Osteoblast (primary cell): ENCODE results near the gene ZWILCH. TPM values are rescaled to one million over a fixed set of nuclear protein-coding genes. Genes with fewer than 3 reads are reported as not detected.

Experiments used
- DNase-seq: peaks from one replicate; pipeline ENCODE4 v3.0.0; 2011; ENCODE audit warnings: low spot score, mixed read lengths; ENCODE audit not compliant: insufficient read length; ENCODE audit errors: missing footprints
- H2AFZ ChIP-seq: 2 replicates; pipeline ENCODE4 v1.6.0; 2011; ENCODE audit warnings: mild to moderate bottlenecking, low read length
- H3K27ac ChIP-seq: 2 replicates; pipeline ENCODE4 v1.5.1; 2011; ENCODE audit warnings: mild to moderate bottlenecking, low read depth, low read length, moderate library complexity
- H3K27me3 ChIP-seq: 2 replicates; pipeline ENCODE4 v1.6.0; 2012; ENCODE audit warnings: mild to moderate bottlenecking, control low read depth, inconsistent platforms, low read length, moderate library complexity; ENCODE audit not compliant: insufficient read depth
- H3K36me3 ChIP-seq: 2 replicates; pipeline ENCODE4 v1.5.1; 2011; ENCODE audit warnings: mild to moderate bottlenecking, low read length, control low read depth, moderate library complexity; ENCODE audit not compliant: insufficient read depth
- H3K4me1 ChIP-seq: 2 replicates; pipeline ENCODE4 v1.5.1; 2011; ENCODE audit warnings: mild to moderate bottlenecking, low read length, control low read depth, moderate library complexity; ENCODE audit not compliant: insufficient read depth
- H3K4me2 ChIP-seq: 2 replicates; pipeline ENCODE4 v1.6.0; 2011; ENCODE audit warnings: mild to moderate bottlenecking, low read length; ENCODE audit not compliant: insufficient read depth
- H3K4me3 ChIP-seq: fragments of 200-600 bp; sonication (generic); 3 replicates; pipeline ENCODE4 v1.5.1; 2012; ENCODE audit warnings: mild to moderate bottlenecking, low read length, inconsistent platforms; ENCODE audit not compliant: insufficient read depth
- H3K79me2 ChIP-seq: 2 replicates; pipeline ENCODE4 v1.6.0; 2012; ENCODE audit warnings: mild to moderate bottlenecking, low read length, control low read depth, inconsistent platforms; ENCODE audit not compliant: insufficient read depth
- H3K9me3 ChIP-seq: 2 replicates; pipeline ENCODE4 v1.5.1; 2011; ENCODE audit warnings: low read depth, low read length, control low read depth
- H4K20me1 ChIP-seq: 2 replicates; pipeline ENCODE4 v1.6.0; 2012; ENCODE audit warnings: mild to moderate bottlenecking, low read length, control low read depth; ENCODE audit not compliant: insufficient read depth
- total RNA-seq: library from RNA; depleted of rRNA; stranded (reverse); fragments of >200 nt; gene quantifications from 2 replicates; pipeline ENCODE4 v1.2.3, GENCODE V29; 2012
- TF ChIP-seq, protein P1 (sequence below): IDR thresholded peaks from 2 replicates; pipeline ENCODE4 v1.5.1; 2011; ENCODE audit warnings: mild to moderate bottlenecking, low read depth, low read length, moderate library complexity; ENCODE audit errors: extremely low read depth

Gene ZWILCH
- total RNA-seq, 1 donor, result 8.7 TPM

- Histone ChIP-seq H3K4me1 (peaks cover 6% of the 10 kb centered on the region), H3K4me2 (no peak overlapping the region), H3K79me2 (peaks cover 3% of the 10 kb centered on the region), H3K9me3 (no peaks in the 10 kb centered on the region), H3K27ac (no peak overlapping the region), H2AFZ (no peak overlapping the region), H3K36me3 (peaks cover 43% of the 10 kb centered on the region), H4K20me1 (peaks cover 36% of the 10 kb centered on the region), H3K4me3 (no peak overlapping the region), H3K27me3 (no peaks in the 10 kb centered on the region)
- TF ChIP-seq, protein P1, sequence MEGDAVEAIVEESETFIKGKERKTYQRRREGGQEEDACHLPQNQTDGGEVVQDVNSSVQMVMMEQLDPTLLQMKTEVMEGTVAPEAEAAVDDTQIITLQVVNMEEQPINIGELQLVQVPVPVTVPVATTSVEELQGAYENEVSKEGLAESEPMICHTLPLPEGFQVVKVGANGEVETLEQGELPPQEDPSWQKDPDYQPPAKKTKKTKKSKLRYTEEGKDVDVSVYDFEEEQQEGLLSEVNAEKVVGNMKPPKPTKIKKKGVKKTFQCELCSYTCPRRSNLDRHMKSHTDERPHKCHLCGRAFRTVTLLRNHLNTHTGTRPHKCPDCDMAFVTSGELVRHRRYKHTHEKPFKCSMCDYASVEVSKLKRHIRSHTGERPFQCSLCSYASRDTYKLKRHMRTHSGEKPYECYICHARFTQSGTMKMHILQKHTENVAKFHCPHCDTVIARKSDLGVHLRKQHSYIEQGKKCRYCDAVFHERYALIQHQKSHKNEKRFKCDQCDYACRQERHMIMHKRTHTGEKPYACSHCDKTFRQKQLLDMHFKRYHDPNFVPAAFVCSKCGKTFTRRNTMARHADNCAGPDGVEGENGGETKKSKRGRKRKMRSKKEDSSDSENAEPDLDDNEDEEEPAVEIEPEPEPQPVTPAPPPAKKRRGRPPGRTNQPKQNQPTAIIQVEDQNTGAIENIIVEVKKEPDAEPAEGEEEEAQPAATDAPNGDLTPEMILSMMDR, result no peak
- DNase-seq, result no peak
Observed at GRCh38 chr15:66483131-66483566, 22.0 kb upstream of the ZWILCH start.

DNA sequence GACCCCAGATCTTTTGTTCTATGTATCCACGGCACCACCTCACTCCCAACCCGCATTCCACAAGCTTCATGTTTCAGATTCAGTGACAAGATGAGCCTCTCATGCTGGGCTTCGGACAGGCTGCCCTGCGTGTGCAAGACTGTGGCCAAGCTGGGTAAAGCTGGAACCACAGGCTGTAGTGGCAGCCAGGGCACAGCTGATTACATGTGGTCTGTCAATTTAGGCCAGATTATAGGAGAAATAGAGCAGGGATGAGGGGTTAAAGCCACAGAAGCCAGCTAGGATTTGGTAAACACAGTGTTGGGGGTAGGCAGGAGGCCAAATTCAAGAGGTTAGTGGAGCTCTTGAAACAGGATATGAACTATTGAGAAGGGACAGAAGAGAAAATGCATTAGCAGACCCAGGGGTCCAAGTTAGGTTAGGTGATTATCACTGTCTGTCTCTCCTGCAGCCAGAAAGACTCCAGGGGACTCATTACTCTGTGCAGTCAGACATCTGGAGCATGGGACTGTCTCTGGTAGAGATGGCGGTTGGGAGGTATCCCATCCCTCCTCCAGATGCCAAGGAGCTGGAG, 20.5 kb upstream of the ZWILCH start:
- H3K9me3 ChIP-seq, result no peaks in the 10 kb centered on the region
- no peak overlapping the region for H3K4me2 ChIP-seq
- peaks cover 3% of the 10 kb centered on the region for H3K79me2 ChIP-seq
- peaks cover 9% of the 10 kb centered on the region for H3K4me1 ChIP-seq
- peaks cover 56% of the 10 kb centered on the region for H3K36me3 ChIP-seq
- no peak overlapping the region for H2AFZ ChIP-seq
- H3K4me3 ChIP-seq, result no peak overlapping the region
- no peaks in the 10 kb centered on the region for H3K27me3 ChIP-seq
- peaks cover 32% of the 10 kb centered on the region for H4K20me1 ChIP-seq
- H3K27ac ChIP-seq, result no peak overlapping the region
- TF ChIP-seq, protein P1, result no peak
- DNase-seq, result no peak

GRCh38 chr15:66486887-66487286, 18.2 kb upstream of the ZWILCH start:
- Histone ChIP-seq H3K4me1 (peaks cover 9% of the 10 kb centered on the region), H3K79me2 (peaks cover 3% of the 10 kb centered on the region), H3K9me3 (no peaks in the 10 kb centered on the region), H3K27me3 (no peaks in the 10 kb centered on the region), H2AFZ (no peak overlapping the region), H4K20me1 (peaks cover 22% of the 10 kb centered on the region), H3K36me3 (peaks cover 68% of the 10 kb centered on the region), H3K27ac (no peak overlapping the region), H3K4me3 (no peak overlapping the region), H3K4me2 (no peak overlapping the region)
- TF ChIP-seq, protein P1, result no peak
- DNase-seq, result no peak

- peaks cover 3% of the 10 kb centered on the region for H3K79me2 ChIP-seq
- no peak overlapping the region for H3K4me2 ChIP-seq
- H3K27ac ChIP-seq, result no peak overlapping the region
- TF ChIP-seq, protein P1, result no peak
- H3K4me1 ChIP-seq, result peaks cover 3% of the 10 kb centered on the region
- no peak overlapping the region for H2AFZ ChIP-seq
- peaks cover 69% of the 10 kb centered on the region for H3K36me3 ChIP-seq
- DNase-seq, result no peak
- peaks cover 15% of the 10 kb centered on the region for H4K20me1 ChIP-seq
- no peak overlapping the region for H3K4me3 ChIP-seq
- no peaks in the 10 kb centered on the region for H3K9me3 ChIP-seq
- H3K27me3 ChIP-seq, result no peaks in the 10 kb centered on the region
Observed at GRCh38 chr15:66488525-66488924, 16.6 kb upstream of the ZWILCH start.
